H9 (cell line): ENCODE results near the gene ZWILCH. TPM values are rescaled to one million over a fixed set of nuclear protein-coding genes. Genes with fewer than 3 reads are reported as not detected.

Source experiments
- DNase-seq: peaks from one replicate; pipeline ENCODE4 v3.0.0-alpha.2; 2017
- H2AFZ ChIP-seq: one replicate; pipeline ENCODE4 v1.6.1; 2013; ENCODE audit warnings: mild to moderate bottlenecking, low read length, control low read depth, moderate library complexity
- H2AK5ac ChIP-seq: 2 replicates; pipeline ENCODE4 v1.6.1; 2013; ENCODE audit warnings: low read length, control low read depth, mixed read lengths; ENCODE audit not compliant: insufficient read length
- H2BK120ac ChIP-seq: one replicate; pipeline ENCODE4 v1.6.1; 2013; ENCODE audit warnings: low read depth, mild to moderate bottlenecking, low read length, control low read depth, inconsistent platforms; ENCODE audit not compliant: poor library complexity, severe bottlenecking
- H2BK12ac ChIP-seq: 2 replicates; pipeline ENCODE4 v1.6.1; 2013; ENCODE audit warnings: low read length, control low read depth, mixed read lengths, low read depth; ENCODE audit not compliant: insufficient read length
- H2BK15ac ChIP-seq: 2 replicates; pipeline ENCODE4 v1.6.1; 2013; ENCODE audit warnings: low read depth, low read length, control low read depth
- H2BK20ac ChIP-seq: one replicate; pipeline ENCODE4 v1.6.1; 2013; ENCODE audit warnings: low read depth, mild to moderate bottlenecking, low read length, control low read depth, inconsistent platforms; ENCODE audit not compliant: poor library complexity, severe bottlenecking
- H2BK5ac ChIP-seq: 2 replicates; pipeline ENCODE4 v1.6.1; 2013; ENCODE audit warnings: low read length, control low read depth, mixed read lengths; ENCODE audit not compliant: insufficient read length
- H3K14ac ChIP-seq: 2 replicates; pipeline ENCODE4 v1.6.1; 2013; ENCODE audit warnings: low read length, control low read depth; ENCODE audit not compliant: insufficient read depth
- H3K18ac ChIP-seq: 2 replicates; pipeline ENCODE4 v1.6.1; 2013; ENCODE audit warnings: low read depth, mild to moderate bottlenecking, mixed read lengths, low read length, control low read depth; ENCODE audit not compliant: insufficient read length
- H3K23ac ChIP-seq: 2 replicates; pipeline ENCODE4 v1.6.1; 2013; ENCODE audit warnings: low read length, control low read depth, mixed read lengths, low read depth; ENCODE audit not compliant: insufficient read length
- H3K23me2 ChIP-seq: 2 replicates; pipeline ENCODE4 v1.6.1; 2013; ENCODE audit warnings: low read depth, mild to moderate bottlenecking, mixed read lengths, low read length, control low read depth; ENCODE audit not compliant: insufficient read length, poor library complexity, severe bottlenecking
- H3K27ac ChIP-seq: 2 replicates; pipeline ENCODE4 v1.5.1; 2013; ENCODE audit warnings: low read length, control low read depth, mixed read lengths, low read depth; ENCODE audit not compliant: insufficient read length
- H3K27me3 ChIP-seq: 2 replicates; pipeline ENCODE4 v1.6.1; 2013; ENCODE audit warnings: low read length, control low read depth, inconsistent platforms; ENCODE audit not compliant: insufficient read depth
- H3K4ac ChIP-seq: 2 replicates; pipeline ENCODE4 v1.6.1; 2013; ENCODE audit warnings: low read depth, mild to moderate bottlenecking, control low read depth, inconsistent platforms, low read length, moderate library complexity
- H3K4me1 ChIP-seq: 2 replicates; pipeline ENCODE4 v1.6.1; 2013; ENCODE audit warnings: low read length, control low read depth, inconsistent platforms; ENCODE audit not compliant: insufficient read depth
- H3K4me2 ChIP-seq: 2 replicates; pipeline ENCODE4 v1.6.1; 2013; ENCODE audit warnings: low read length, control low read depth, mixed read lengths; ENCODE audit not compliant: insufficient read length, insufficient read depth
- H3K56ac ChIP-seq: 2 replicates; pipeline ENCODE4 v1.6.1; 2013; ENCODE audit warnings: low read depth, mild to moderate bottlenecking, mixed read lengths, low read length, control low read depth; ENCODE audit not compliant: insufficient read length
- H3K79me1 ChIP-seq: 2 replicates; pipeline ENCODE4 v1.6.1; 2013; ENCODE audit warnings: low read depth, mild to moderate bottlenecking, moderate library complexity, low read length, control low read depth, inconsistent platforms; ENCODE audit not compliant: insufficient read depth, poor library complexity, severe bottlenecking
- H3K79me2 ChIP-seq: 2 replicates; pipeline ENCODE4 v1.6.1; 2013; ENCODE audit warnings: low read length, control low read depth, inconsistent platforms; ENCODE audit not compliant: insufficient read depth
- H3K9ac ChIP-seq: 2 replicates; pipeline ENCODE4 v1.6.1; 2013; ENCODE audit warnings: low read length, control low read depth, mixed read lengths; ENCODE audit not compliant: insufficient read length; ENCODE audit errors: extremely low read depth
- H3K9me3 ChIP-seq: one replicate; pipeline ENCODE4 v1.6.1; 2013; ENCODE audit warnings: low read depth, low read length, inconsistent platforms; ENCODE audit not compliant: control insufficient read depth
- H3T11ph ChIP-seq: one replicate; pipeline ENCODE4 v1.6.1; 2013; ENCODE audit warnings: mild to moderate bottlenecking, low read length, control low read depth, inconsistent platforms
- H4K20me1 ChIP-seq: one replicate; pipeline ENCODE4 v1.6.1; 2013; ENCODE audit not compliant: control insufficient read depth, insufficient read length, insufficient read depth
- H4K5ac ChIP-seq: 2 replicates; pipeline ENCODE4 v1.6.1; 2013; ENCODE audit warnings: low read depth, mild to moderate bottlenecking, mixed read lengths, low read length, control low read depth; ENCODE audit not compliant: insufficient read length
- H4K8ac ChIP-seq: replicated peaks from 2 replicates; pipeline ENCODE4 v1.6.1; 2013; ENCODE audit warnings: low read length, control low read depth, mixed read lengths, low read depth; ENCODE audit not compliant: insufficient read length
- H4K91ac ChIP-seq: 2 replicates; pipeline ENCODE4 v1.6.1; 2013; ENCODE audit warnings: low read depth, mild to moderate bottlenecking, moderate library complexity, mixed read lengths, low read length, control low read depth; ENCODE audit not compliant: insufficient read length
- H3K27ac Mint-ChIP-seq, 3 experiments: 2 replicates in 2 of 3; 3 replicates in 1 of 3; pipeline ENCODE4 v1.8.0; 2020 to 2021; ENCODE audit warnings: mixed read lengths in 3 of 3, mild to moderate bottlenecking in 1 of 3, moderate library complexity in 1 of 3
- H3K27me3 Mint-ChIP-seq: 2 replicates; pipeline ENCODE4 v1.8.0; 2021; ENCODE audit warnings: low read depth, mild to moderate bottlenecking, moderate library complexity, mixed read lengths
- H3K36me3 Mint-ChIP-seq, 3 experiments: 2 replicates in 2 of 3; 3 replicates in 1 of 3; pipeline ENCODE4 v1.8.0; 2020 to 2021; ENCODE audit warnings: low read depth in 3 of 3, mixed read lengths in 3 of 3; ENCODE audit not compliant: insufficient read depth in 1 of 3
- H3K4me1 Mint-ChIP-seq, 2 experiments: 2 replicates each; pipeline ENCODE4 v1.8.0; 2020; ENCODE audit warnings: mixed read lengths in 2 of 2
- H3K4me3 Mint-ChIP-seq, 2 experiments: 2 replicates in 1 of 2; 3 replicates in 1 of 2; pipeline ENCODE4 v1.8.0; 2020 to 2021; ENCODE audit warnings: mild to moderate bottlenecking in 2 of 2, mixed read lengths in 2 of 2, moderate library complexity in 1 of 2
- H3K9me3 Mint-ChIP-seq, 2 experiments: 2 replicates in 1 of 2; 3 replicates in 1 of 2; pipeline ENCODE4 v1.8.0; 2020; ENCODE audit warnings: mild to moderate bottlenecking in 2 of 2, mixed read lengths in 2 of 2, moderate library complexity in 1 of 2
- CTCF ChIP-seq: fragments of 200-600 bp; sonication (generic); conservative IDR thresholded peaks from 3 replicates; pipeline ENCODE4 v1.8.0; 2021; ENCODE audit warnings: antibody characterized with exemption, mild to moderate bottlenecking
- WGBS: extraction: QIAGEN DNeasy Blood & Tissue Kit; methylation state at CpG from one replicate; pipeline ENCODE4 v1.1.7; 2013; ENCODE audit warnings: missing lambda C conversion rate, low lambda C conversion rate, mixed read lengths; ENCODE audit not compliant: insufficient read length; ENCODE audit errors: extremely low coverage; 5-methylcytosine and 5-hydroxymethylcytosine counted together
- total RNA-seq: library from RNA; stranded (reverse); gene quantifications from 2 replicates; pipeline ENCODE4 v1.2.1, GENCODE V29; 2021

The ZWILCH gene
- total RNA-seq, 1 experiment from 2014 or later: 47.2 TPM

DNA sequence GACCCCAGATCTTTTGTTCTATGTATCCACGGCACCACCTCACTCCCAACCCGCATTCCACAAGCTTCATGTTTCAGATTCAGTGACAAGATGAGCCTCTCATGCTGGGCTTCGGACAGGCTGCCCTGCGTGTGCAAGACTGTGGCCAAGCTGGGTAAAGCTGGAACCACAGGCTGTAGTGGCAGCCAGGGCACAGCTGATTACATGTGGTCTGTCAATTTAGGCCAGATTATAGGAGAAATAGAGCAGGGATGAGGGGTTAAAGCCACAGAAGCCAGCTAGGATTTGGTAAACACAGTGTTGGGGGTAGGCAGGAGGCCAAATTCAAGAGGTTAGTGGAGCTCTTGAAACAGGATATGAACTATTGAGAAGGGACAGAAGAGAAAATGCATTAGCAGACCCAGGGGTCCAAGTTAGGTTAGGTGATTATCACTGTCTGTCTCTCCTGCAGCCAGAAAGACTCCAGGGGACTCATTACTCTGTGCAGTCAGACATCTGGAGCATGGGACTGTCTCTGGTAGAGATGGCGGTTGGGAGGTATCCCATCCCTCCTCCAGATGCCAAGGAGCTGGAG is 20.5 kb upstream of the ZWILCH start:
- no peaks in the 10 kb centered on the region for H3K27me3 Mint-ChIP-seq
- no peak overlapping the region for H2BK5ac ChIP-seq
- no peak overlapping the region for H2BK20ac ChIP-seq
- peak overlapping the region; percentile 50 to 93 (median 80); a peak in 5 of 7 replicates for H3K27ac Mint-ChIP-seq
- H3K4me3 Mint-ChIP-seq: no peak overlapping the region
- peaks cover 42 to 68% (median 58%) of the 10 kb centered on the region in 3 experiments for H3K36me3 Mint-ChIP-seq
- no peak overlapping the region for H4K5ac ChIP-seq
- H3K79me2 ChIP-seq: no peaks in the 10 kb centered on the region
- no peak overlapping the region for H2BK120ac ChIP-seq
- DNase-seq: no peak
- H3K27ac ChIP-seq: no peak overlapping the region
- H4K20me1 ChIP-seq: no peaks in the 10 kb centered on the region
- no peak overlapping the region for H4K91ac ChIP-seq
- no peak overlapping the region for H3K56ac ChIP-seq
- no peak overlapping the region for H3K4me2 ChIP-seq
- H3K23me2 ChIP-seq: no peaks in the 10 kb centered on the region
- no peaks in the 10 kb centered on the region for H3K9me3 Mint-ChIP-seq
- H3K4ac ChIP-seq: no peak overlapping the region
- no peak overlapping the region for H3K9ac ChIP-seq
- H3K23ac ChIP-seq: no peak overlapping the region
- no peak overlapping the region for H2AFZ ChIP-seq
- H2AK5ac ChIP-seq: no peak overlapping the region
- no peaks in the 10 kb centered on the region for H3K4me1 ChIP-seq
- no peak overlapping the region for H4K8ac ChIP-seq
- no peaks in the 10 kb centered on the region for H3K27me3 ChIP-seq
- no peak overlapping the region for H3K18ac ChIP-seq
- H2BK12ac ChIP-seq: no peak overlapping the region
- no peak for TF ChIP-seq CTCF
- no peak overlapping the region for H2BK15ac ChIP-seq
- H3K4me1 Mint-ChIP-seq: peaks cover under 1 to 4% of the 10 kb centered on the region in 2 experiments; a peak in 3 of 4 replicates
- no peak overlapping the region for H3K14ac ChIP-seq
- no peaks in the 10 kb centered on the region for H3K9me3 ChIP-seq
- H3K79me1 ChIP-seq: no peaks in the 10 kb centered on the region
- no CpG with 5 or more reads among the region's 5 CpGs for WGBS
- no peak overlapping the region for H3T11ph ChIP-seq
